ENCODE measurements around the gene RFWD3. TPM values are rescaled to one million over a fixed set of nuclear protein-coding genes. Genes with fewer than 3 reads are reported as not detected.

The RFWD3 gene
- total RNA-seq, 1 donor from 2014 or later, result 34.3 TPM

GRCh38 chr16:74633686-74634085 is 33.0 kb downstream of the RFWD3 start:
- H3K4me2 ChIP-seq (ENCODE audit: low read length), result no peak overlapping the region
- no peaks in the 10 kb centered on the region for H3K27me3 ChIP-seq (ENCODE audit: insufficient read depth, low read length)
- no peak overlapping the region for H3K9ac ChIP-seq (ENCODE audit: low read length)
- peaks cover 15% of the 10 kb centered on the region for H3K36me3 Mint-ChIP-seq (ENCODE audit: low read depth, unreplicated experiment)
- peaks cover 2% of the 10 kb centered on the region for H3K4me1 Mint-ChIP-seq (ENCODE audit: low read depth, unreplicated experiment)
- no peak overlapping the region for H2AFZ ChIP-seq (ENCODE audit: low read depth, low read length)
- H3K27ac Mint-ChIP-seq (ENCODE audit: unreplicated experiment), result peak overlapping the region; percentile 26
- H3K27ac ChIP-seq (ENCODE audit: low read depth, low read length), result no peak overlapping the region
- DNase-seq (ENCODE audit: low read depth) (no peak), FAIRE-seq (no peak)
- TF ChIP-seq CTCF (IDR thresholded peaks at IDR 0.05; ENCODE audit: insufficient read depth, low read depth, low read length) (no peak), EZH2 (IDR thresholded peaks at IDR 0.05; ENCODE audit: insufficient read depth, low read length) (no peak)
- H3K9me3 ChIP-seq (ENCODE audit: insufficient read depth, low read depth, low read length), result no peaks in the 10 kb centered on the region
- H4K20me1 ChIP-seq (ENCODE audit: insufficient read depth, low read length), result no peaks in the 10 kb centered on the region
- no peaks in the 10 kb centered on the region for H3K9me3 Mint-ChIP-seq (ENCODE audit: unreplicated experiment)
- no peaks in the 10 kb centered on the region for H3K27me3 Mint-ChIP-seq (ENCODE audit: low read depth, unreplicated experiment)
- H3K4me1 ChIP-seq (ENCODE audit: insufficient read depth, low read length), result no peaks in the 10 kb centered on the region
- H3K79me2 ChIP-seq (ENCODE audit: insufficient read depth, low read length), result peaks cover 4% of the 10 kb centered on the region
- H3K36me3 ChIP-seq (ENCODE audit: insufficient read depth, low read length), result peaks cover 41% of the 10 kb centered on the region
- H3K4me3 ChIP-seq (ENCODE audit: insufficient read depth, low read depth, low read length), result no peak overlapping the region
- no peak overlapping the region for H3K4me3 Mint-ChIP-seq (ENCODE audit: unreplicated experiment)

GRCh38 chr16:74627506-74628220 is 39.0 kb downstream of the RFWD3 start:
- no peaks in the 10 kb centered on the region for H3K9me3 Mint-ChIP-seq (ENCODE audit: unreplicated experiment)
- Histone ChIP-seq H3K9me3 (ENCODE audit: insufficient read depth, low read depth, low read length) (no peaks in the 10 kb centered on the region), H3K36me3 (ENCODE audit: insufficient read depth, low read length) (peaks cover 45% of the 10 kb centered on the region), H3K79me2 (ENCODE audit: insufficient read depth, low read length) (no peaks in the 10 kb centered on the region), H3K4me1 (ENCODE audit: insufficient read depth, low read length) (peaks cover 4% of the 10 kb centered on the region), H3K4me3 (ENCODE audit: insufficient read depth, low read depth, low read length) (no peak overlapping the region), H3K9ac (ENCODE audit: low read length) (peak overlapping the region; percentile 37), H4K20me1 (ENCODE audit: insufficient read depth, low read length) (peaks cover 32% of the 10 kb centered on the region), H3K4me2 (ENCODE audit: low read length) (peak overlapping the region; percentile 22), H3K27me3 (ENCODE audit: insufficient read depth, low read length) (no peaks in the 10 kb centered on the region), H3K27ac (ENCODE audit: low read depth, low read length) (no peak overlapping the region), H2AFZ (ENCODE audit: low read depth, low read length) (no peak overlapping the region)
- H3K4me1 Mint-ChIP-seq (ENCODE audit: low read depth, unreplicated experiment), result peaks cover 15% of the 10 kb centered on the region
- FAIRE-seq (no peak), DNase-seq (ENCODE audit: low read depth) (peak; percentile 20)
- no peaks in the 10 kb centered on the region for H3K27me3 Mint-ChIP-seq (ENCODE audit: low read depth, unreplicated experiment)
- H3K27ac Mint-ChIP-seq (ENCODE audit: unreplicated experiment), result peak overlapping the region; percentile 80
- peaks cover 20% of the 10 kb centered on the region for H3K36me3 Mint-ChIP-seq (ENCODE audit: low read depth, unreplicated experiment)
- TF ChIP-seq EZH2 (IDR thresholded peaks at IDR 0.05; ENCODE audit: insufficient read depth, low read length), result no peak
- TF ChIP-seq CTCF (IDR thresholded peaks at IDR 0.05; ENCODE audit: insufficient read depth, low read depth, low read length), result no peak
- H3K4me3 Mint-ChIP-seq (ENCODE audit: unreplicated experiment), result no peak overlapping the region
